ENCODE data around the gene GIT1. TPM values are rescaled to one million over a fixed set of nuclear protein-coding genes. Genes with fewer than 3 reads are reported as not detected.

GIT1 gene
- total and polyA plus RNA-seq, 9 of the 15 experiments (the other 6 are each of a cell fraction or from before 2014, with no cell fraction given) = 0.35 to 35.3 (median 17.1) TPM

GRCh38 chr17:29592850-29593551 is 3.6 kb upstream of the GIT1 start, which contains the start of gene ANKRD13B (continued):
- TF ChIP-seq, protein P1, sequence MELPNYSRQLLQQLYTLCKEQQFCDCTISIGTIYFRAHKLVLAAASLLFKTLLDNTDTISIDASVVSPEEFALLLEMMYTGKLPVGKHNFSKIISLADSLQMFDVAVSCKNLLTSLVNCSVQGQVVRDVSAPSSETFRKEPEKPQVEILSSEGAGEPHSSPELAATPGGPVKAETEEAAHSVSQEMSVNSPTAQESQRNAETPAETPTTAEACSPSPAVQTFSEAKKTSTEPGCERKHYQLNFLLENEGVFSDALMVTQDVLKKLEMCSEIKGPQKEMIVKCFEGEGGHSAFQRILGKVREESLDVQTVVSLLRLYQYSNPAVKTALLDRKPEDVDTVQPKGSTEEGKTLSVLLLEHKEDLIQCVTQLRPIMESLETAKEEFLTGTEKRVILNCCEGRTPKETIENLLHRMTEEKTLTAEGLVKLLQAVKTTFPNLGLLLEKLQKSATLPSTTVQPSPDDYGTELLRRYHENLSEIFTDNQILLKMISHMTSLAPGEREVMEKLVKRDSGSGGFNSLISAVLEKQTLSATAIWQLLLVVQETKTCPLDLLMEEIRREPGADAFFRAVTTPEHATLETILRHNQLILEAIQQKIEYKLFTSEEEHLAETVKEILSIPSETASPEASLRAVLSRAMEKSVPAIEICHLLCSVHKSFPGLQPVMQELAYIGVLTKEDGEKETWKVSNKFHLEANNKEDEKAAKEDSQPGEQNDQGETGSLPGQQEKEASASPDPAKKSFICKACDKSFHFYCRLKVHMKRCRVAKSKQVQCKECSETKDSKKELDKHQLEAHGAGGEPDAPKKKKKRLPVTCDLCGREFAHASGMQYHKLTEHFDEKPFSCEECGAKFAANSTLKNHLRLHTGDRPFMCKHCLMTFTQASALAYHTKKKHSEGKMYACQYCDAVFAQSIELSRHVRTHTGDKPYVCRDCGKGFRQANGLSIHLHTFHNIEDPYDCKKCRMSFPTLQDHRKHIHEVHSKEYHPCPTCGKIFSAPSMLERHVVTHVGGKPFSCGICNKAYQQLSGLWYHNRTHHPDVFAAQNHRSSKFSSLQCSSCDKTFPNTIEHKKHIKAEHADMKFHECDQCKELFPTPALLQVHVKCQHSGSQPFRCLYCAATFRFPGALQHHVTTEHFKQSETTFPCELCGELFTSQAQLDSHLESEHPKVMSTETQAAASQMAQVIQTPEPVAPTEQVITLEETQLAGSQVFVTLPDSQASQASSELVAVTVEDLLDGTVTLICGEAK (IDR thresholded peaks at IDR 0.05) = 0 out of 2 replicates have a peak, but pooled peaks have one; percentile 42
- TF ChIP-seq, protein P1 (CRISPR knock-in tag; IDR thresholded peaks at IDR 0.05) = no peak
- TF ChIP-seq, protein P2, sequence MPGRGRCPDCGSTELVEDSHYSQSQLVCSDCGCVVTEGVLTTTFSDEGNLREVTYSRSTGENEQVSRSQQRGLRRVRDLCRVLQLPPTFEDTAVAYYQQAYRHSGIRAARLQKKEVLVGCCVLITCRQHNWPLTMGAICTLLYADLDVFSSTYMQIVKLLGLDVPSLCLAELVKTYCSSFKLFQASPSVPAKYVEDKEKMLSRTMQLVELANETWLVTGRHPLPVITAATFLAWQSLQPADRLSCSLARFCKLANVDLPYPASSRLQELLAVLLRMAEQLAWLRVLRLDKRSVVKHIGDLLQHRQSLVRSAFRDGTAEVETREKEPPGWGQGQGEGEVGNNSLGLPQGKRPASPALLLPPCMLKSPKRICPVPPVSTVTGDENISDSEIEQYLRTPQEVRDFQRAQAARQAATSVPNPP (IDR thresholded peaks at IDR 0.05; ENCODE audit: borderline replicate concordance, insufficient read depth, insufficient read length) = no peak
- TF ChIP-seq ZSCAN29 (IDR thresholded peaks at IDR 0.05) (no peak), MAFK (IDR thresholded peaks at IDR 0.05; ENCODE audit: low read length) (no peak), XRCC4 (IDR thresholded peaks at IDR 0.05; ENCODE audit: extremely low read depth, insufficient read depth, insufficient read length) (no peak), FOSL1 (tag; conservative IDR thresholded peaks at IDR 0.05) (no peak), RB1 (IDR thresholded peaks at IDR 0.05; ENCODE audit: low read depth) (peak; percentile 60; the same call in 1 of the 2 replicates), BRD9 (IDR thresholded peaks at IDR 0.05; ENCODE audit: low read depth, partially characterized antibody) (no peak), RBFOX2 (IDR thresholded peaks at IDR 0.05; ENCODE audit: low read depth, low read length) (no peak), ZNF12 (CRISPR knock-in tag; IDR thresholded peaks at IDR 0.05) (no peak), GMEB1 (CRISPR knock-in tag; IDR thresholded peaks at IDR 0.05) (peak; percentile 46; the same call in 1 of the 2 replicates), HMGN3 (IDR thresholded peaks at IDR 0.05; ENCODE audit: borderline replicate concordance, extremely low read depth, insufficient read length, low read depth, low read length) (peak; percentile 60), ETV5 (CRISPR knock-in tag; IDR thresholded peaks at IDR 0.05; ENCODE audit: low read depth) (no peak), ATF4 (CRISPR knock-in tag; IDR thresholded peaks at IDR 0.05) (no peak)

Data from K562 (cell line).